B cell (primary cell): ENCODE data around the gene ELMOD3. TPM values are rescaled to one million over a fixed set of nuclear protein-coding genes. Genes with fewer than 3 reads are reported as not detected.

ENCODE experiments used
- ATAC-seq: fragments of 200-7000 bp; cut with Tn5 transposase; one replicate; pipeline ENCODE4 v1.10.0; 2021; ENCODE audit warnings: low read depth, mild to moderate bottlenecking, moderate number of reproducible peaks, moderate library complexity
- CTCF ChIA-PET: fragments of 350-600 bp; sonication (Branson Sonifier 250); formaldehyde crosslinking; loops from one replicate; lab custom pipeline; 2021; ENCODE audit warnings: antibody characterized with exemption, inconsistent platforms; lab: Charles Lee
- POLR2A ChIA-PET: fragments of 350-600 bp; sonication (Branson Sonifier 250); formaldehyde crosslinking; loops from one replicate; lab custom pipeline; 2021; ENCODE audit warnings: antibody characterized with exemption; lab: Charles Lee
- DNase-seq: peaks from one replicate; pipeline ENCODE4 v3.0.0; 2013
- H2AFZ ChIP-seq: 2 replicates; pipeline ENCODE4 v1.6.1; 2012; ENCODE audit warnings: mild to moderate bottlenecking, low read depth, low read length; ENCODE audit not compliant: insufficient read depth, poor library complexity, severe bottlenecking
- H3K27ac ChIP-seq, 2 donors: 1 replicate in 1 of 2; 2 replicates in 1 of 2; pipeline ENCODE4 v1.5.1; 2012 to 2013; ENCODE audit warnings: low read length in 2 of 2, mild to moderate bottlenecking in 2 of 2, moderate library complexity in 1 of 2
- H3K27me3 ChIP-seq, 4 experiments: fragments of 200-600 bp in 1 of 4; sonication (generic) in 1 of 4; replicated peaks in 1 of 4; 1 replicate in 2 of 4; 2 replicates in 2 of 4; pipeline versions ENCODE4 v1.6.1 to v1.7.0; 2013 to 2016; ENCODE audit warnings: low read length in 3 of 4, mild to moderate bottlenecking in 2 of 4, mixed read lengths in 1 of 4, moderate library complexity in 1 of 4; ENCODE audit not compliant: insufficient read depth in 4 of 4, control insufficient read depth in 3 of 4; ENCODE audit errors: control extremely low read depth in 1 of 4
- H3K36me3 ChIP-seq, 2 experiments: replicated peaks in 1 of 2; 1 replicate in 1 of 2; 2 replicates in 1 of 2; pipeline versions ENCODE4 v1.6.1 to v1.7.1; 2013; ENCODE audit warnings: low read length in 1 of 2; ENCODE audit not compliant: insufficient read depth in 2 of 2, control insufficient read depth in 1 of 2; ENCODE audit errors: control extremely low read depth in 1 of 2, extremely low read depth in 1 of 2
- H3K4me1 ChIP-seq, 2 donors: fragments of 200-600 bp in 1 of 2; sonication (generic) in 1 of 2; 1 replicate in 1 of 2; 2 replicates in 1 of 2; pipeline versions ENCODE4 v1.5.1 to v1.6.1; 2013 to 2017; ENCODE audit warnings: low read length in 2 of 2; ENCODE audit not compliant: control insufficient read depth in 2 of 2, insufficient read depth in 2 of 2
- H3K4me2 ChIP-seq: replicated peaks from 2 replicates; pipeline ENCODE3; 2012; ENCODE audit warnings: mild to moderate bottlenecking, low read depth, low read length; ENCODE audit not compliant: poor library complexity, severe bottlenecking
- H3K4me3 ChIP-seq, 5 experiments: fragments of 200-600 bp in 1 of 5; sonication (generic) in 1 of 5; 1 replicate in 3 of 5; 2 replicates in 2 of 5; pipeline versions ENCODE4 v1.5.1 to v1.7.0; 2011 to 2016; ENCODE audit warnings: low read length in 4 of 5, mild to moderate bottlenecking in 4 of 5, low read depth in 2 of 5, control low read depth in 1 of 5, moderate library complexity in 1 of 5; ENCODE audit not compliant: insufficient read depth in 1 of 5; ENCODE audit errors: control extremely low read depth in 1 of 5, extremely low read depth in 1 of 5
- H3K79me2 ChIP-seq: fragments of 200-600 bp; sonication (generic); one replicate; pipeline ENCODE4 v1.6.0; 2016; ENCODE audit warnings: low read length; ENCODE audit not compliant: control insufficient read depth, insufficient read depth
- H3K9ac ChIP-seq: fragments of 200-600 bp; sonication (generic); 2 replicates; pipeline ENCODE4 v1.6.1; 2017; ENCODE audit warnings: mild to moderate bottlenecking, low read length, moderate library complexity
- H3K9me3 ChIP-seq, 3 donors: one replicate each; pipeline versions ENCODE4 v1.6.1 to v1.7.1; 2013; ENCODE audit warnings: low read length in 2 of 3; ENCODE audit not compliant: control insufficient read depth in 2 of 3, insufficient read depth in 1 of 3; ENCODE audit errors: control extremely low read depth in 1 of 3
- H4K20me1 ChIP-seq: 2 replicates; pipeline ENCODE4 v1.6.0; 2012; ENCODE audit warnings: mild to moderate bottlenecking, low read length; ENCODE audit not compliant: insufficient read depth, control insufficient read depth, poor library complexity, severe bottlenecking
- H3K27ac Mint-ChIP-seq: one replicate; pipeline ENCODE4 v1.8.0; 2021; ENCODE audit warnings: mixed read lengths
- H3K27me3 Mint-ChIP-seq: one replicate; pipeline ENCODE4 v1.8.0; 2021; ENCODE audit warnings: mixed read lengths
- H3K4me1 Mint-ChIP-seq: one replicate; pipeline ENCODE4 v1.8.0; 2021; ENCODE audit warnings: mixed read lengths
- H3K4me3 Mint-ChIP-seq: one replicate; pipeline ENCODE4 v1.8.0; 2021; ENCODE audit warnings: mixed read lengths
- H3K9me3 Mint-ChIP-seq: one replicate; pipeline ENCODE4 v1.8.0; 2022; ENCODE audit warnings: mixed read lengths; ENCODE audit not compliant: insufficient read depth
- EZH2 ChIP-seq: IDR thresholded peaks from 2 replicates; pipeline ENCODE4 v1.6.1; 2012; ENCODE audit warnings: borderline replicate concordance, low read depth, mild to moderate bottlenecking, moderate library complexity, low read length; ENCODE audit not compliant: insufficient read depth, poor library complexity, severe bottlenecking
- WGBS: methylation state at CpG from one replicate; pipeline ENCODE4 v1.1.5; 2013; ENCODE audit warnings: missing lambda C conversion rate; ENCODE audit not compliant: insufficient coverage; 5-methylcytosine and 5-hydroxymethylcytosine counted together
- intact Hi-C: fragments of 100-400 bp; cut with micrococcal nuclease; formaldehyde crosslinking; loops from one replicate; pipeline ENCODE4 v1.10.0; 2022
- polyA plus RNA-seq: library from polyadenylated mRNA; depleted of rRNA; stranded (reverse); fragments of >200 nt; gene quantifications from 2 replicates; pipeline ENCODE4 v1.2.3, GENCODE V29; 2012
- total RNA-seq, 2 donors: library from RNA; stranded (reverse); fragments of 120-200 nt in 1 of 2; gene quantifications; 1 replicate in 1 of 2; 2 replicates in 1 of 2; pipeline versions ENCODE4 v1.2.3 to v1.2.4, GENCODE V29; 2013 to 2022
- TF ChIP-seq, protein P1 (sequence below): fragments of 200-600 bp; IDR thresholded peaks from one replicate; pipeline ENCODE4 v1.8.0; 2022; ENCODE audit warnings: antibody characterized with exemption, mild to moderate bottlenecking

ELMOD3 gene
- total and polyA plus RNA-seq, 2 donors (not counting 1 experiment from before 2014, with no cell fraction given): 34.3 to 57.6 TPM

DNA sequence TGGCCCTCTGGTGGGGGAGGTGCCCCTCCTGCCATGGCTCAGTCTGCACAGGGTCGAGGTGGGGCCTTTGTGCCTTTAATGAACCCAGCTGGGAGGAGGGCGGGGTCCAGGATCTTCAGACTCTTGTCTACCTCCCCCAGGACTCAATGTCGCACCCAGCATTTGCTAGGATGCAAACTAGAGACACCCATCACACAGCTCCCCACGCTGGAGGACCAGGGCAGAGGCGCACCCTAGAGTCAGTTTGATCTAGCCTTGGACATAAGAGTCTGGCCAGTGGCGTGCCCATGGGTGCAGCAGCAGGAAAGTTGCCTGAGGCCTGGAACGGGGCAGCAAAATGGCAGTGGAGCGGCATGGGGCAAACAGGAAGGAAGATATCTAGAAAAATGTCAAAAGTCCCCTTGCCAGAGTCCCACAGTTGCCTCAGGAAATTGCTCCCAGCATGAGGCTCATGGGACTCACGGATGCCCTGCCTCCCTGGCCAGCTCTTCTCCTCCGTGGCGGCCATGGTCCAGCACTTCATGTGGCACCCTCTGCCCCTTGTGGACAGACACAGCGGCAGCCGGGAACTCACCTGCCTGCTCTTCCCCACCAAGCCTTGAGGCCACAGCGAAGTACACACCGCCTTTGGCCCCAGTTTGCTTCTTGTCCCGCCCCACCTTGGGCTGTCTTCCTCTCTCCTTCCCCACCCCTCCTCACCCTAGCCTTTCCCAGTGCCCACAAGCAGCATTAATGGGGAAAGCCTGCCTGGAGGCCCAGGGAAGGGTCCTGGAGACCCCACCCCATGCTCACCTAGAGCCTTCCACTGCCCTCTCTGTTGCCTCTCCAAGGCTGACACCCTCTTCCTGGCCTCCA is 81.6 kb downstream of the ELMOD3 start:
- H3K4me1 Mint-ChIP-seq: peaks cover 38% of the 10 kb centered on the region
- no peaks in the 10 kb centered on the region for H3K36me3 ChIP-seq
- H3K4me3 Mint-ChIP-seq: peak overlapping the region; percentile 91
- no peak overlapping the region for H3K4me2 ChIP-seq
- H3K9me3 Mint-ChIP-seq: no peaks in the 10 kb centered on the region
- no peaks in the 10 kb centered on the region for H3K27me3 Mint-ChIP-seq
- H3K27ac Mint-ChIP-seq: peak overlapping the region; percentile 95
- peaks cover 0 to 4% (median 0%) of the 10 kb centered on the region in 3 donors for H3K9me3 ChIP-seq
- ChIA-PET CTCF (interaction anchor here (2.4 kb wide), 1 partner anchor 16 kb away, joined by 25 read pairs; no protein-coding TSS in a partner anchor), POLR2A (interaction anchor here (3.0 kb wide), 1 partner anchor 103 kb away, joined by 39 read pairs; the partner anchor contains the start of gene MAT2A)
- no peak overlapping the region for H3K4me3 ChIP-seq
- DNase-seq (no peak), ATAC-seq (no peak)
- no peaks in the 10 kb centered on the region for H3K79me2 ChIP-seq
- H3K27me3 ChIP-seq: no peaks in the 10 kb centered on the region
- intact Hi-C loops: no loop called here
- no peak for TF ChIP-seq EZH2
- TF ChIP-seq, protein P1, sequence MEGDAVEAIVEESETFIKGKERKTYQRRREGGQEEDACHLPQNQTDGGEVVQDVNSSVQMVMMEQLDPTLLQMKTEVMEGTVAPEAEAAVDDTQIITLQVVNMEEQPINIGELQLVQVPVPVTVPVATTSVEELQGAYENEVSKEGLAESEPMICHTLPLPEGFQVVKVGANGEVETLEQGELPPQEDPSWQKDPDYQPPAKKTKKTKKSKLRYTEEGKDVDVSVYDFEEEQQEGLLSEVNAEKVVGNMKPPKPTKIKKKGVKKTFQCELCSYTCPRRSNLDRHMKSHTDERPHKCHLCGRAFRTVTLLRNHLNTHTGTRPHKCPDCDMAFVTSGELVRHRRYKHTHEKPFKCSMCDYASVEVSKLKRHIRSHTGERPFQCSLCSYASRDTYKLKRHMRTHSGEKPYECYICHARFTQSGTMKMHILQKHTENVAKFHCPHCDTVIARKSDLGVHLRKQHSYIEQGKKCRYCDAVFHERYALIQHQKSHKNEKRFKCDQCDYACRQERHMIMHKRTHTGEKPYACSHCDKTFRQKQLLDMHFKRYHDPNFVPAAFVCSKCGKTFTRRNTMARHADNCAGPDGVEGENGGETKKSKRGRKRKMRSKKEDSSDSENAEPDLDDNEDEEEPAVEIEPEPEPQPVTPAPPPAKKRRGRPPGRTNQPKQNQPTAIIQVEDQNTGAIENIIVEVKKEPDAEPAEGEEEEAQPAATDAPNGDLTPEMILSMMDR: no peak
- 94% methylated on average over 16 of the region's 16 CpGs for WGBS
- no peaks in the 10 kb centered on the region for H4K20me1 ChIP-seq
- H3K27ac ChIP-seq: no peak overlapping the region
- H3K9ac ChIP-seq: no peak overlapping the region
- peaks cover 30 to 40% of the 10 kb centered on the region in 2 donors for H3K4me1 ChIP-seq
- no peak overlapping the region for H2AFZ ChIP-seq
